ENCODE measurements around the gene BABAM2.

- no peak for TF ChIP-seq CTCF (IDR thresholded peaks at IDR 0.05; ENCODE audit: borderline replicate concordance, extremely low read depth, low read length, poor library complexity, severe bottlenecking)
- TF ChIP-seq EZH2 (IDR thresholded peaks at IDR 0.05; ENCODE audit: borderline replicate concordance, low read depth, low read length, severe bottlenecking), result no peak
Observed at GRCh38 chr2:27931361-27931950, 40.9 kb downstream of the BABAM2 start.

Measured in DND-41 (cell line).